GM12875 (cell line): ENCODE results near the gene AK5.
A peak's percentile ranks its signal among the peaks of the same experiment; 100 is the strongest.
"Not testable (repeated sequence)": the region's sequence is repeated elsewhere in the genome, so short reads cannot be mapped to it uniquely, and the experiment has no call there.

Source experiments
- H3K4me3 ChIP-seq: one replicate; pipeline ENCODE4 v1.5.1; 2011; ENCODE audit warnings: low read depth, low read length, control low read depth
- TF ChIP-seq, protein P1 (sequence below): IDR thresholded peaks from 2 replicates; pipeline ENCODE4 v1.5.1; 2011; ENCODE audit warnings: low read depth, mild to moderate bottlenecking, control low read depth, inconsistent platforms, low read length, moderate library complexity, borderline replicate concordance; ENCODE audit not compliant: insufficient read depth

Gene AK5

DNA sequence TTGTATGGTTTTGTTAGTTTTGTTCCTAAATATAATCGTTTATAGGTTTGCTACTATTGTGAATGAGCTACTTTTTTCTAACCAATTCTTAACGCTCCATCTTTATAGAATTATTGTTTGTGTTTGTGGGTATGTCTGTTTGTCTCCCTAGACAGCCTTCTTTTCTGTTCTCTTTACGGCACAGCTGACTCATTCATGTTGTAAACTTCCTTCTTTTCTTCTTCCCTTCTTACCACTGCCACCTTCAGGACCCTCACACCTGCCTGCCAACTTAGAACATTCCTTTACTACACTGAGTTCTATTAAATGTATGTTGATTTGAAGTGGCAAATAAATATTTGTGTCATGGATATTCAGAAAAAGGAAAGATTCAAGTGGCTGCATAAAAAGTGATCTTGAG lies 29.1 kb downstream of the AK5 start:
- no peak overlapping the region for H3K4me3 ChIP-seq
- TF ChIP-seq, protein P1, sequence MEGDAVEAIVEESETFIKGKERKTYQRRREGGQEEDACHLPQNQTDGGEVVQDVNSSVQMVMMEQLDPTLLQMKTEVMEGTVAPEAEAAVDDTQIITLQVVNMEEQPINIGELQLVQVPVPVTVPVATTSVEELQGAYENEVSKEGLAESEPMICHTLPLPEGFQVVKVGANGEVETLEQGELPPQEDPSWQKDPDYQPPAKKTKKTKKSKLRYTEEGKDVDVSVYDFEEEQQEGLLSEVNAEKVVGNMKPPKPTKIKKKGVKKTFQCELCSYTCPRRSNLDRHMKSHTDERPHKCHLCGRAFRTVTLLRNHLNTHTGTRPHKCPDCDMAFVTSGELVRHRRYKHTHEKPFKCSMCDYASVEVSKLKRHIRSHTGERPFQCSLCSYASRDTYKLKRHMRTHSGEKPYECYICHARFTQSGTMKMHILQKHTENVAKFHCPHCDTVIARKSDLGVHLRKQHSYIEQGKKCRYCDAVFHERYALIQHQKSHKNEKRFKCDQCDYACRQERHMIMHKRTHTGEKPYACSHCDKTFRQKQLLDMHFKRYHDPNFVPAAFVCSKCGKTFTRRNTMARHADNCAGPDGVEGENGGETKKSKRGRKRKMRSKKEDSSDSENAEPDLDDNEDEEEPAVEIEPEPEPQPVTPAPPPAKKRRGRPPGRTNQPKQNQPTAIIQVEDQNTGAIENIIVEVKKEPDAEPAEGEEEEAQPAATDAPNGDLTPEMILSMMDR, result no peak

DNA sequence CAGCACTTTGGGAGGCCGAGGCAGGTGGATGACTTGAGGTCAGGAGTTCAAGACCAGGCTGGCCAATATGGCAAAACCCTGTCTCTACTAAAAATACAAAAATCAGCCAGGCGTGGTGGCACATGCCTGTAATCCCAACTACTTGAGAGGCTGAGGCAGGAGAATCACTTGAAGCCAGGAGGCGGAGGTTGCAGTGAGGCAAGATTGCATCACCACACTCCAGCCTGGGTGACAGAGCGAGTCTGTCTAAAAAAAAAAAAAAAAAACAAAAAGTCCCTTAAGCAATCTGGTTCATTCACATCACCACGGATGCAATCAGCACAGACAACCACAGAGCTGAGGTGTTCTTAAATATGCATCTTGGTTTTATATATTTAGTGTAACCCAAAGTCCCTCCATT lies 30.5 kb downstream of the AK5 start:
- not testable (repeated sequence) for H3K4me3 ChIP-seq

GRCh38 chr1:77313491-77313890 lies 31.7 kb downstream of the AK5 start:
- TF ChIP-seq, protein P1, result peak; percentile 34; the same call in 1 of the 2 replicates
- no peak overlapping the region for H3K4me3 ChIP-seq

DNA sequence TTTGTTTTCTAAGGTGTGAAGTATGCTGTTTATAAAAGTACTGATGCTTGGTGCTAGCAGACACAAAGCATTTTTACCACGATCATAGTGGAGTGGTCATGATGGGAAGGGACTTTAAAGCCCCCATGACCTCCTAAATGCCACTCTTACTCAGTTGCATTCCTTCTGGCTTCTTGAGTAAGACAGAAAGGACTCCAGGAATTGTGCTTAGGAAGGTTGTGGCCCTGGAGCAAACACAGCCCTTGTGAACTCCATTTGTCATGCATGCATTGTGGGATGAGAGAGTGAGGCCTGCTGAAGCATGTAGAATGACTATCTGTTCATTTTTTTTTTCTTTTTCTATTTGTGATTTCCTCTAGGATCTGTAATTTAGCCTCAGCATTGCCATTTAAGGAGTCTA lies 34.2 kb downstream of the AK5 start:
- TF ChIP-seq, protein P1, result no peak
- no peak overlapping the region for H3K4me3 ChIP-seq

GRCh38 chr1:77316966-77317365 lies 35.1 kb downstream of the AK5 start:
- no peak overlapping the region for H3K4me3 ChIP-seq
- TF ChIP-seq, protein P1, result no peak

DNA sequence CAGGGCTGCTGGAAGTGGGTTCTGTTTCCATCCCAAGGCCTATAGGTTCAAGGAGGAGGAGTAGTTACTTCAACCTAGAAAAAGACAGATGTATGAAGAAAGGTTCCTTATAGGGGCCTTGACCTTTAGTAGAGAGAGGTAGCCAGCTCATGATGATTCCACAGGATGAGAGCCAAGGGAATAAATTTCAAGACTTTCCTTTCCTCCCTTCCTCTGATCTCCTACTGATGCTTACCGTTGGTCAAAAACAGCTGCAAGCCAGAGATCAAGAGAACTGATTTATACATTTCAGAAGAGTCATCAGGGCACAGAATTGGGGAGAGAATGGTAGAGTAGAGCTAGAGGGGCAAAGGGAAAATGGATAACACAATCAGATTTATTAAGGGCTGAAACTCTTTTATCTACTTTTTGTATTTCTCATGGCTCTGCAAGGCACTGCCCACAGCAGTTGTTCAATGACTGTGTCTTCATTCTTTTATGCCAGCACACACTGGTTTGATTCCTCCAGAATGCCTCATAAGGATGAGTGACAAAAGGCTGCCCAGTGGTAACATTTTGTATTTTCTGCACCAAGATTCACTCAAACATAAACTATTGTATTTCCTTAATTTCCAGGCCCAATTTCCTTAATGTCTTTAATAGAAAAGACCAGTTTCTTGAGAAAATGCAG lies 37.4 kb downstream of the AK5 start:
- H3K4me3 ChIP-seq, result no peak overlapping the region
- TF ChIP-seq, protein P1, result no peak

- H3K4me3 ChIP-seq, result no peak overlapping the region
- TF ChIP-seq, protein P1, result no peak
These were observed 40.5 kb downstream of the AK5 start for GRCh38 chr1:77322061-77322900.
